KMS-11 (cell line): ENCODE data around the gene PRPH2.

ENCODE experiments used
- H2AFZ ChIP-seq: fragments of 200-600 bp; sonication (generic); 2 replicates; pipeline ENCODE4 v1.6.1; 2016; ENCODE audit warnings: antibody characterized with exemption, mixed run types, low read depth
- H3K27ac ChIP-seq: fragments of 200-600 bp; sonication (generic); 2 replicates; pipeline ENCODE4 v1.6.1; 2016; ENCODE audit warnings: mild to moderate bottlenecking, mixed run types
- H3K27me3 ChIP-seq: fragments of 200-600 bp; sonication (generic); 2 replicates; pipeline ENCODE4 v1.6.1; 2017; ENCODE audit warnings: mild to moderate bottlenecking, low read depth, mixed run types, moderate library complexity; ENCODE audit not compliant: insufficient read depth
- H3K36me3 ChIP-seq: fragments of 200-600 bp; sonication (generic); 2 replicates; pipeline ENCODE4 v1.6.1; 2017; ENCODE audit warnings: mild to moderate bottlenecking, mixed run types; ENCODE audit not compliant: insufficient read depth
- H3K4me1 ChIP-seq: fragments of 200-600 bp; sonication (generic); 2 replicates; pipeline ENCODE4 v1.6.1; 2016; ENCODE audit warnings: mild to moderate bottlenecking, low read depth, mixed run types; ENCODE audit not compliant: poor library complexity, severe bottlenecking
- H3K4me2 ChIP-seq: fragments of 200-600 bp; sonication (generic); 2 replicates; pipeline ENCODE4 v1.7.0; 2016; ENCODE audit warnings: mild to moderate bottlenecking, mixed run types
- H3K4me3 ChIP-seq: fragments of 200-600 bp; sonication (generic); IDR thresholded peaks from 2 replicates; pipeline ENCODE4 v1.6.1; 2017; ENCODE audit warnings: low read depth, low read length, mixed read lengths; ENCODE audit not compliant: insufficient read depth
- H3K79me2 ChIP-seq: fragments of 200-600 bp; sonication (generic); 2 replicates; pipeline ENCODE4 v1.6.1; 2016; ENCODE audit warnings: low read depth, mixed run types; ENCODE audit not compliant: insufficient read depth
- H3K9ac ChIP-seq: fragments of 200-600 bp; sonication (generic); 2 replicates; pipeline ENCODE4 v1.6.1; 2016; ENCODE audit warnings: mild to moderate bottlenecking, mixed run types
- H4K20me1 ChIP-seq: fragments of 200-600 bp; sonication (generic); 2 replicates; pipeline ENCODE4 v1.6.1; 2016; ENCODE audit warnings: mild to moderate bottlenecking, mixed run types; ENCODE audit not compliant: insufficient read depth
- TF ChIP-seq, protein P1 (sequence below): fragments of 200-600 bp; sonication (generic); conservative IDR thresholded peaks from 2 replicates; pipeline ENCODE4 v1.6.1; 2017; ENCODE audit warnings: low read depth, mild to moderate bottlenecking, antibody characterized with exemption, low read length, moderate library complexity, mixed read lengths

The PRPH2 gene

GRCh38 chr6:42715871-42716270, 6.5 kb downstream of the PRPH2 start:
- H3K79me2 ChIP-seq = no peaks in the 10 kb centered on the region
- no peak overlapping the region for H3K4me2 ChIP-seq
- H3K9ac ChIP-seq = no peak overlapping the region
- no peak overlapping the region for H3K27ac ChIP-seq
- no peak overlapping the region for H3K4me3 ChIP-seq
- TF ChIP-seq, protein P1, sequence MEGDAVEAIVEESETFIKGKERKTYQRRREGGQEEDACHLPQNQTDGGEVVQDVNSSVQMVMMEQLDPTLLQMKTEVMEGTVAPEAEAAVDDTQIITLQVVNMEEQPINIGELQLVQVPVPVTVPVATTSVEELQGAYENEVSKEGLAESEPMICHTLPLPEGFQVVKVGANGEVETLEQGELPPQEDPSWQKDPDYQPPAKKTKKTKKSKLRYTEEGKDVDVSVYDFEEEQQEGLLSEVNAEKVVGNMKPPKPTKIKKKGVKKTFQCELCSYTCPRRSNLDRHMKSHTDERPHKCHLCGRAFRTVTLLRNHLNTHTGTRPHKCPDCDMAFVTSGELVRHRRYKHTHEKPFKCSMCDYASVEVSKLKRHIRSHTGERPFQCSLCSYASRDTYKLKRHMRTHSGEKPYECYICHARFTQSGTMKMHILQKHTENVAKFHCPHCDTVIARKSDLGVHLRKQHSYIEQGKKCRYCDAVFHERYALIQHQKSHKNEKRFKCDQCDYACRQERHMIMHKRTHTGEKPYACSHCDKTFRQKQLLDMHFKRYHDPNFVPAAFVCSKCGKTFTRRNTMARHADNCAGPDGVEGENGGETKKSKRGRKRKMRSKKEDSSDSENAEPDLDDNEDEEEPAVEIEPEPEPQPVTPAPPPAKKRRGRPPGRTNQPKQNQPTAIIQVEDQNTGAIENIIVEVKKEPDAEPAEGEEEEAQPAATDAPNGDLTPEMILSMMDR = no peak
- H3K27me3 ChIP-seq = no peaks in the 10 kb centered on the region
- H3K36me3 ChIP-seq = no peaks in the 10 kb centered on the region
- H4K20me1 ChIP-seq = no peaks in the 10 kb centered on the region
- H2AFZ ChIP-seq = no peak overlapping the region
- H3K4me1 ChIP-seq = no peaks in the 10 kb centered on the region

DNA sequence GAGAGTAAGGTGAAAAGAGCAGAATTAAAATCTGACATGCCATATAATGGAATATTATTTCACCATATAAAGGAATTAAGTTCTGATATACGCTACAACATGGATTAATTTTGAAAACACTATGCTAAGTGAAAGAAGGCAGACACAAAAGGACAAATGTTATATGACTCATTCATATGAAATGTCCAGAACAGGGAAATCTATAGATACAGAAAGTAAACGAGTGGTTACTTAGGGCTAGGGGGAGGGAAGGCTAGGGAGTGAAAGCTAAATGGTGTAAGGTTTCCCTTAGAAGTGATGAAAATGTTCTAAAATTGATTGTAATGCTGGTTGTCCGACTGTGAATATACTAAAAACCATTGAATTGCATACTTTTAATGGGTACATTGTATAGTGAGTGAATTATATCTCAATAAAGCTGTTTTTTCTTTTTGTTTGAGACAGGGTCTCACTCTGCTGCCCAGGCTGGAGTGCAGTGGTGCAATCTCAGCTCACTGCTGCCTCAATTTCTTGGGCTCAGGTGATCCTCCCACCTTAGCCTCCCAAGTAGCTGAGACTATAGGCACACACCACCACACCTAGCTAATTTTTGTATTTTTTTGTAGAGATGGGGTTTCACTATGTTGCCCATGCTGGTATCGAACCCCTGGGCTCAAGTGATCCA, 8.2 kb downstream of the PRPH2 start:
- Histone ChIP-seq H3K4me1 (no peaks in the 10 kb centered on the region), H3K4me3 (no peak overlapping the region), H3K27ac (no peak overlapping the region), H4K20me1 (no peaks in the 10 kb centered on the region), H3K36me3 (no peaks in the 10 kb centered on the region), H2AFZ (no peak overlapping the region), H3K27me3 (no peaks in the 10 kb centered on the region), H3K79me2 (no peaks in the 10 kb centered on the region), H3K4me2 (no peak overlapping the region), H3K9ac (no peak overlapping the region)
- TF ChIP-seq, protein P1 = no peak

GRCh38 chr6:42711930-42712329, 10.5 kb downstream of the PRPH2 start:
- Histone ChIP-seq H2AFZ (no peak overlapping the region), H3K4me2 (no peak overlapping the region), H3K27ac (no peak overlapping the region), H3K79me2 (no peaks in the 10 kb centered on the region), H4K20me1 (no peaks in the 10 kb centered on the region), H3K27me3 (no peaks in the 10 kb centered on the region), H3K36me3 (no peaks in the 10 kb centered on the region), H3K4me1 (no peaks in the 10 kb centered on the region), H3K4me3 (no peak overlapping the region), H3K9ac (no peak overlapping the region)
- TF ChIP-seq, protein P1 = no peak

DNA sequence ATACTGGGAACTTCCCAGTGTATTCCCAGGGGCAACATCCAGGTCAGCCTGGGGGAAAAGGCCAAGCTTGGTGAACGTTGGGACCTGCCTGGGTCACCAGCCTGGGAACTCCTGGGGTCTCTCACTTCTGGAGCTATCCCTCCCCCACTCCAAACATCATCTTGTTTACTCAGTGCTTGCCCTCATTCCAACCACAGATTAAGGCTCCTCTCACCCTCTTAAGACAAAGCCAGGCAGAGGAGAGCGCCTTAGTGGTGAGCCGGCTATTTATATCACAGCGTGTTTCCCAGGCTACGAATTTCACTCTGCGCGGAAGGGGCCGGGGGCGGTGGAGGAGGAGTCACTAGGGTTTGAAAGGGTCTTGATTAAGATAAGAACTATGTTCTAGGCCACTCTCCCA, 12.1 kb downstream of the PRPH2 start:
- Histone ChIP-seq H4K20me1 (no peaks in the 10 kb centered on the region), H2AFZ (no peak overlapping the region), H3K4me2 (no peak overlapping the region), H3K4me1 (no peaks in the 10 kb centered on the region), H3K36me3 (no peaks in the 10 kb centered on the region), H3K9ac (no peak overlapping the region), H3K27ac (no peak overlapping the region), H3K79me2 (no peaks in the 10 kb centered on the region), H3K27me3 (no peaks in the 10 kb centered on the region), H3K4me3 (no peak overlapping the region)
- TF ChIP-seq, protein P1 = no peak
